Measurements from ENCODE around the gene SPOCK3.
A peak's percentile ranks its signal among the peaks of the same experiment; 100 is the strongest.
"Not testable (repeated sequence)": the region's sequence is repeated elsewhere in the genome, so short reads cannot be mapped to it uniquely, and the experiment has no call there.

Gene SPOCK3

DNA sequence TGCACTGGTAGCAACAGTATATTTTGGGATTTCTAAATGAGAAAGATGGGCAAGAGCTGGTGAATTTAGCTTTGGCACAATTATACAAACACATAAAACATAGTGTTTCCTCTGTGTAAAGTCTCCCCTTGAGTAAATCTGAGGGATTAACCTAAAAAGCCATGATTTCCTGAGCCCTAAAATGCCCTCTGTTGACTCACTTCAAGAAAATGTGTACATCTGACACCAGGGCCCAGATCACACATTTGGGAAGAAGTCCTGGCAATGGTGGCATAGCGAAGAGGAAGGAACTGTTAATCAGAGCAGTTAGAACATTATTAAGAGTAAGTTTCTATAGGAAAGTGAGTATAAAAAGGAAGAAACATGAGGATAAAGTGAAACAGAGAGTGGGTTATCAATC is 338.5 kb downstream of the SPOCK3 start:
- H3K4me3 ChIP-seq (ENCODE audit: low read depth, low read length), result peak overlapping the region; percentile 5
- TF ChIP-seq, protein P1, sequence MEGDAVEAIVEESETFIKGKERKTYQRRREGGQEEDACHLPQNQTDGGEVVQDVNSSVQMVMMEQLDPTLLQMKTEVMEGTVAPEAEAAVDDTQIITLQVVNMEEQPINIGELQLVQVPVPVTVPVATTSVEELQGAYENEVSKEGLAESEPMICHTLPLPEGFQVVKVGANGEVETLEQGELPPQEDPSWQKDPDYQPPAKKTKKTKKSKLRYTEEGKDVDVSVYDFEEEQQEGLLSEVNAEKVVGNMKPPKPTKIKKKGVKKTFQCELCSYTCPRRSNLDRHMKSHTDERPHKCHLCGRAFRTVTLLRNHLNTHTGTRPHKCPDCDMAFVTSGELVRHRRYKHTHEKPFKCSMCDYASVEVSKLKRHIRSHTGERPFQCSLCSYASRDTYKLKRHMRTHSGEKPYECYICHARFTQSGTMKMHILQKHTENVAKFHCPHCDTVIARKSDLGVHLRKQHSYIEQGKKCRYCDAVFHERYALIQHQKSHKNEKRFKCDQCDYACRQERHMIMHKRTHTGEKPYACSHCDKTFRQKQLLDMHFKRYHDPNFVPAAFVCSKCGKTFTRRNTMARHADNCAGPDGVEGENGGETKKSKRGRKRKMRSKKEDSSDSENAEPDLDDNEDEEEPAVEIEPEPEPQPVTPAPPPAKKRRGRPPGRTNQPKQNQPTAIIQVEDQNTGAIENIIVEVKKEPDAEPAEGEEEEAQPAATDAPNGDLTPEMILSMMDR (IDR thresholded peaks at IDR 0.05; ENCODE audit: borderline replicate concordance, insufficient read depth, low read depth, low read length), result no peak

DNA sequence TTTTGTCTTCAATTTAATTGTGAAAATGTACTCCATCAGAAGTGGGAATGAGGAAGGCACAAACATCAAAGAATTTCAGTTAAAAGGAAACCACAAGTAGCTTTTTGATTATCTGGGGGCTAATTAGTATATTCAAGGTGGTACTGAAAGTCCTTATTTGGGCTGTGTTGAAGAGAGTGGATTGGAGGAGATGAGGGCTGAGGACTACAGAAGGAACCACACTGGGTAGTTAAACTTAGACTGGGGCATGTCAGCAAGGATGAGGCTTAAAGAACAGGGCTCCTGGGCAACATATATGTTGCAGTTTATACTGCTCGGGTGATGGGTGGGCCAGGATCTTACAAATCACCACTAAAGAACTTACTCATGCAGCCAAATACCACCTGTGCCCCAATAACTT is 346.8 kb downstream of the SPOCK3 start:
- H3K4me3 ChIP-seq (ENCODE audit: low read depth, low read length), result no peak overlapping the region
- TF ChIP-seq, protein P1 (IDR thresholded peaks at IDR 0.05; ENCODE audit: borderline replicate concordance, insufficient read depth, low read depth, low read length), result no peak

DNA sequence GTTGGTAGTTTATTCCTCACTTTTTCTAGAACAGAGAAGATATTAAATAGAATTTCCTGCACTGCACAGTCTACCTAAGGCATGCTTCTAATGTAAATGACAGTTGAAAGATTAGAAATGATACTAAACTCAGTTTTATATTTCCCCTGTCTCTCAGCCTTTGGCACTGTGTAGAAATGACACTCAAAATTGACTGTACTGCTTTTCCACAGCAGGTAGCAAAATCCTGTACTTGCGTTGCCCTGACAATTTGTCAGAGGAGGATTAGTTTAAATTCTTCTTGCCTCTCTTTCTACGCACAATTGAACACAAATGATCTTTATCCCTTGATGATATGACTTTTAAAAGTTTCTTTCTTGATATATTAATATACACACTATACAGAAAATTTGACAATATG is 347.6 kb downstream of the SPOCK3 start:
- H3K4me3 ChIP-seq (ENCODE audit: low read depth, low read length), result no peak overlapping the region
- TF ChIP-seq, protein P1 (IDR thresholded peaks at IDR 0.05; ENCODE audit: borderline replicate concordance, insufficient read depth, low read depth, low read length), result no peak

DNA sequence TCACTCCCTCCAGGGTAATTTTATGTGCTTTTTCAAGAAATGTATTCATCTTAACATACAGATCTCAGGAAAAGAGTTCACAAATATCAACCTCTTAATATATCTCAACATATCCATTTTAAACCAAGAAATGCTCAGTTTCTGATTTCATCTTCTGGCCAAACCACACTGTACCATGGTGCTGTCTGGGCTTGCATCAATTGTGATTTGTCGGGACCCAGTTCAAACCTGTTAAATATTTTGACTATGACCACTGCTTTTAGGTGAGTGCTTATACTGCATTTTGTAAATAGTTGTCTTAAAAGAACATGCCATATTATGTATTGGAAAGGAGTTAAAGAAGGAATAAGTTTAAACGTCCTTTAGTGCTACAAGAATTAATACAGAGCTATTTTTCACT is 352.1 kb downstream of the SPOCK3 start:
- no peak overlapping the region for H3K4me3 ChIP-seq (ENCODE audit: low read depth, low read length)
- TF ChIP-seq, protein P1 (IDR thresholded peaks at IDR 0.05; ENCODE audit: borderline replicate concordance, insufficient read depth, low read depth, low read length), result no peak

DNA sequence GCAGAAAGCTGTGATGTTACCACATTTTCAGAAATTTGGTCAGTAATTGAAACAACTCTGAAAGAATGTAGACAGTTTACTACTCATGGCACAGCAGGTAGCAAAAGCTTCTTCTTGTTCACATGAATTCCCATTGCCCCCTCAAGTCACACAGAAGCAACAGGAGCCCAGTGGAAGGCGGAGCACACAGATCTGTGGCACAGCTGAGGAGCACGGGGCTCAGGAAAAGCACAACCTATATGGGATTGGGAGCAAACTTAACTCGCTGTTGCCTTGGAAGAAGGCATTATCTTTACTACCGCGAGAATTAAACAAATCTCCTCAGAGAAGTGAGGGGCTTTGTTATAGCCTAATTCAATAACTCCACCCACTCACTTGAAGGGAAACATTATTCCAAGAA is 358.5 kb downstream of the SPOCK3 start:
- no peak overlapping the region for H3K4me3 ChIP-seq (ENCODE audit: low read depth, low read length)
- TF ChIP-seq, protein P1 (IDR thresholded peaks at IDR 0.05; ENCODE audit: borderline replicate concordance, insufficient read depth, low read depth, low read length), result no peak

DNA sequence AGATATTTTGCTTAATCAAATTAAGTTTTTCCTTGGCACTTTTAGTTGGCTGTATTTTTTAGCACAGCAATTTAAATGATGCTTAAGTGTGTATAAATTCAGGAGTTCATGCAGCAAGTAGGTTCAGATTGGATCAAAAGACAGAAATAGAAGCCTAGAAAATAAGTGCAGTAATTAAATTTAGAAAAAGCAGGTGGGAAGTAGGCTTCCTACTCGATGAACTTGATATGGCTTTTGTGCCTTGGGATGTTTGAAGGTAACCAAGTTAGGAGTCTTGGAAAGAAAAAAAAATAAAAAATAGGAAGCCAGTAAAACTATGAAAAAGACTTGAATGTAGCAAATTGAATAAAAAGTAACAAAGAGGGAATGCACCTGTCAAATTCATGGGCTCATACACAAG is 372.3 kb downstream of the SPOCK3 start:
- no peak overlapping the region for H3K4me3 ChIP-seq (ENCODE audit: low read depth, low read length)
- TF ChIP-seq, protein P1 (IDR thresholded peaks at IDR 0.05; ENCODE audit: borderline replicate concordance, insufficient read depth, low read depth, low read length), result no peak

DNA sequence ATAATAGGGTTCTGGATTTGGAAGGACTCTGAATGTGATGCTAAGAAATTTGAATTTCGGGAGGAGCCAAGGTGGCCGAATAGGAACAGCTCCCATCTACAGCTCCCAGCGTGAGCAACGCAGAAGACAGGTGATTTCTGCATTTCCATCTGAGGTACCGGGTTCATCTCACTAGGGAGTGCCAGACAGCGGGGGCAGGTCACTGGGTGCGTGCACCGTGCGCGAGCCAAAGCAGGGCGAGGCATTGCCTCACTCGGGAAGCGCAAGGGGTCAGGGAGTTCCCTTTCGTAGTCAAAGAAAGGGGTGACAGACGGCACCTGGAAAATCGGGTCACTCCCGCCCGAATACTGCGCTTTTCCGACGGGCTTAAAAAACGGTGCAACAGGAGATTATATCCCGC is 383.9 kb downstream of the SPOCK3 start:
- not testable (repeated sequence) for H3K4me3 ChIP-seq (ENCODE audit: low read depth, low read length)

DNA sequence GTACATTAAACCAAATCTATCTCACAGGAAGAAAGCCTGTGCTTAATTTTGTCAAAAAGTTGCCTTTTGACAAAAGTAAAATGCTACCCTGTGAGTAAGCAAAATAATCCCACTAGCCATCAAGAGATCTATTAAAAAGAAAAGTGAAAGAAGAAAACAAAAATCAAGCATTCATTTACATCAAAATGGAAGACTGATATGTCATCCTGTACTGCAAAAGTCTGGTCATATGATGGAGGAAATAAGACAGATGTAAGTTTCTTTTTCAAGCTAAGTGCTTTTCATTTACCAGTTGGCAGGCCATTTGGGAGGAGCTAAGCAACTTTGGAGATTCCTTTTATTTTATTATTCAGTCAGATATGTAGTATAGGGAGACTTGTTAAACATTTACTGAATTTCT is 387.4 kb downstream of the SPOCK3 start:
- TF ChIP-seq, protein P1 (IDR thresholded peaks at IDR 0.05; ENCODE audit: borderline replicate concordance, insufficient read depth, low read depth, low read length), result no peak

More for the DNA sequence above, 387.4 kb downstream of the SPOCK3 start:
- H3K4me3 ChIP-seq (ENCODE audit: low read depth, low read length), result no peak overlapping the region

Measured in GM12875 (cell line).